Activated naive CD4-positive, alpha-beta T cell treated with anti-CD3 and anti-CD28 coated beads, Interleukin-2, amount 50 U/mL, for 72 hours (primary cell): ENCODE measurements around the gene UTF1. TPM values are rescaled to one million over a fixed set of nuclear protein-coding genes. Genes with fewer than 3 reads are reported as not detected.

ENCODE experiments used
- ATAC-seq, 2 donors: fragments of 150-1000 bp; cut with Tn5 transposase; 2 replicates each; pipeline ENCODE4 v1.10.0; 2021; ENCODE audit warnings: mild to moderate bottlenecking in 2 of 2, moderate library complexity in 2 of 2
- DNase-seq, 2 donors: peaks; one replicate each; pipeline ENCODE4 v3.0.0; 2021 to 2022; ENCODE audit warnings: low spot score in 2 of 2
- H3K27ac Mint-ChIP-seq, 2 donors: one replicate each; pipeline ENCODE4 v1.8.0; 2022; ENCODE audit warnings: mild to moderate bottlenecking in 2 of 2, mixed read lengths in 2 of 2
- H3K36me3 Mint-ChIP-seq, 2 donors: one replicate each; pipeline ENCODE4 v1.8.0; 2022; ENCODE audit warnings: mixed read lengths in 2 of 2
- H3K9me3 Mint-ChIP-seq, 2 donors: one replicate each; pipeline ENCODE4 v1.8.0; 2022; ENCODE audit warnings: mixed read lengths in 2 of 2
- total RNA-seq, 2 donors: library from RNA; stranded (reverse); gene quantifications; one replicate each; pipeline ENCODE4 v1.2.3, GENCODE V29; 2022

Gene UTF1
- total RNA-seq, 2 donors from 2014 or later = not detected

DNA sequence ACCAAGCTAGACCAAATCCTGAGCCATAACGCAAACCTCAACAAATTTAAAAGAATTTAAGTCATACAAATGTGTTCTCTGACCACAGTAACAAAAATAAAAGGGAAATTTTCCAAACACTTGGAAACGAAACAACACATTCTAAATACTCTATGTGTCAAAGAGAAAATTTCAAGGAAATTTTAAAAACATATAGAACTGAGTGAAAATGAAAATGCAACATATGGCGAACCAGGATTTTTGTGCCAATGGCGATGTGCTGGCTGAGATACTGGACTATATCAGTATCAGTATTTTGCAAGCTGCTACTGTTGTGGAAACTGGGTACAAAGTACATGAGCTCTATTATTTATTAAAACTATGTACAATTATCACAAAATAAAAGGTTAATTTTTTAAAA is 35.9 kb upstream of the UTF1 start:
- H3K27ac Mint-ChIP-seq = no peak overlapping the region
- DNase-seq = no peak
- ATAC-seq = no peak
- peaks cover 0 to 5% of the 10 kb centered on the region in 2 donors for H3K36me3 Mint-ChIP-seq
- H3K9me3 Mint-ChIP-seq = peaks cover 0 to 7% of the 10 kb centered on the region in 2 donors

DNA sequence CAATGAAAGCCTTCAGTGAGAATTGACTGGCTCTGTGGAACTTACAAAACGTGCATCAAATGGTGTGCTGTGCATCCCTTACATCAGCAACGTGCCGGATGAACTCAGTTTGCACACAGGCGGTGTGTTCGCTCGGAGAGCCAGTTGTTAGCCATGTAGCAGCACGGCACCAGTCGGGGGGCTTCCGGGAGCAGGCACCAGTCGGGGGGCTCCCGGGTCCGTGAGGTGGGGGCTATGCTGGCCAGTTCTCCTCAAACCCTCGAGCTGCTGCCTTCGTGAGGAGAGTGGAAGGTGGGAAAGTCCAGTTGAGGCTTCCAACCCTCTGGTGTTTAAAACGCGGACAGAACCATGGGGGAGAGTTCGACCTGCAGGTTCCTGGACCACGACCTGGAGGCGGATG is 34.9 kb upstream of the UTF1 start:
- peaks cover 0 to 5% of the 10 kb centered on the region in 2 donors for H3K36me3 Mint-ChIP-seq
- no peak overlapping the region for H3K27ac Mint-ChIP-seq
- DNase-seq (no peak), ATAC-seq (no peak)
- H3K9me3 Mint-ChIP-seq = peaks cover 0 to 7% of the 10 kb centered on the region in 2 donors

DNA sequence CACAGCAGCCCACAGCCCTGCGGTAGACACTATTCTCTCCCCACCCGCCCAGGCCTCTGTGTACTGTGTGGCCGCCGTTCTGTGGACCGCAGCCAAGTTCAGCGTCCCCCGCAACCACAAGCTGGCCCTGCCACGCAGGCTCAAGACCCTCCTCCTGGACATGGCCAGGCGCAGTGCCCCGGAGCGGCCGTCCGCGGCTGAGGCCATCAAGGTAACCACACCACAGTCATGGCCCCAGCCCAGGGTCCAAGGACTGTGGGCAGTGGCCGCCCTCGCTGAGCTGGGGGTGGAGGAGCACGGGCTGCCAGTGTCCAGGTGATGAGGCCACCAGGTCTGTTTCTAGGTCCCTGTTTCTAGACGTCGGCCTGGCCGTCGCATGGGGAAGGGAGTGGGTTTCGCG is 34.4 kb upstream of the UTF1 start:
- DNase-seq (no peak), ATAC-seq (no peak)
- Mint-ChIP-seq H3K36me3 (peaks cover 0 to 5% of the 10 kb centered on the region in 2 donors), H3K9me3 (peaks cover 0 to 7% of the 10 kb centered on the region in 2 donors), H3K27ac (no peak overlapping the region)

DNA sequence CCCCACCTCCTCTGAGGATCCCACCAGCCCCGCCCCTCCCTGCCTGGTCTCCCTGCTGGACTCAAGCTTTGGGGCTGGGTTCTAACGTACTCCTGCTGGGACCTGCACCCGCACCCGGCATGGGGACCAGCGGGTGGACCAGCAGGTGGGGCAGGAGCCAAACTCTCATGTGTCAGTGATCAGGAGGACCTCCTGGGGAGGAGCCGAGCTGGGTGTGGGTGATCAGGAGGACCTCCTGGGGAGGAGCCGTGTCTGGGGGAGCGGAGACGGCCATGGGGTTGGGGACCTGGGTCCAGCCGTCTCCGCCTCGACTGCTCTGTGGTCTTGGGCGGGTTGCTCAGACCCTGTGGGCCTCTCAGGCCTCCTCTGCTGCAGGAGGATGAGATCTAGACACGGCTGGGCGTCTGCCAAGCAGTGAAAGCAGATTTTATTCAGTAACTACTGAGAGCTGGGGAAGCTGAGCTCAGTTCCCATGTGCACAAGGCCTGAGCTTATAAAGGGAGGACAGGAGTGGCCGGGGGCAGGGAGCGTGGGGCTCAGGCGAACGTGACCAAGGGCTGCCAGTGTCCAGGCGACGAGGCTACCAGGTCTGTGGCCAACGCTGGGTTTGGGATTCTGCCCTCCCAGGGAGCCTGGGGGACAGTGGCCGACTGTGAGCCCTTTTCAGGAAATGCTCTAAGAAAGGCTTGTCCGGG is 33.6 kb upstream of the UTF1 start:
- Mint-ChIP-seq H3K9me3 (peaks cover 0 to 7% of the 10 kb centered on the region in 2 donors), H3K36me3 (peaks cover 0 to 5% of the 10 kb centered on the region in 2 donors), H3K27ac (no peak overlapping the region)
- ATAC-seq (no peak), DNase-seq (no peak)

DNA sequence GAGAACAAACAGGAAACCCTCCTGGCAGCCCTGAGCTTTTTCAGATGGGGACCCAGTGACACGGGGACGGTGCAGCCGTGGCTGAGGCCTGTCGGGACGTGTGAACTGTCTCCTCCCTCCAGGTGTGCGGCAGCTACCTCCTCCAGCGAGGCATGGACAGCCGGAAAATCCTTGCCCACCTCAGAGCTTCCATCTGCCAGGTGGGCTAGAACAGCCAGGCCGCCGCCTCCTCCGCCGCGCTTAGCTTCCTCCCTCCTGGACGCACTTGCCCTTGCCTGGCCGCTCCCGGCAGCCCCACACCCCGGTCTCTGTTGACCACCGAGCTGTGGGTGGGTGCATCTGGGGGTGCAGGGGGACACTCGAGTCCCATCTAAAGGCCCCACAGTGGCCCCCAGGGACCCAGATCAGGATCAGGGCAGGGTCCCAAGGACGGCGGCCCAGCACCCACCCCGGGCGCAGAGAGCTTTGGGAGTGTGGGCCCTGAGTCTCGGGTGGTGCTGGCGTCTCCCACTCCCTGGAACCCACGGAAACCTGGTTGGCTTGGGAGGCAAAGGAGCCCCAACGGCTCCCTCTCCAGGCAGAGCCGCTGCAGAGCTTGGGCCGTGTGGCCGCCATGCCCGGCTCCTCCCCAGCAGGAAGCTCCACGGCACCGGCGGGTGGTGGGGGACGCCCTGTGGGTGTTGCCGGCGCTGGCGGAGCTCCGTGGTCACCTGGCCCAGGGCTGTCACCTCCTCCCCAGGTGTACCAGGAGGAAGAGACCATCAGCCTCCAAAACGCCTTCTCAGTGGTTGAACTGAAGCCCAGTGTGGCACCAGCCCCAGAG is 32.9 kb upstream of the UTF1 start:
- ATAC-seq = no peak
- peaks cover 0 to under 1% of the 10 kb centered on the region in 2 donors for H3K36me3 Mint-ChIP-seq
- no peak overlapping the region for H3K27ac Mint-ChIP-seq
- DNase-seq = no peak
- peaks cover 0 to 4% of the 10 kb centered on the region in 2 donors for H3K9me3 Mint-ChIP-seq

DNA sequence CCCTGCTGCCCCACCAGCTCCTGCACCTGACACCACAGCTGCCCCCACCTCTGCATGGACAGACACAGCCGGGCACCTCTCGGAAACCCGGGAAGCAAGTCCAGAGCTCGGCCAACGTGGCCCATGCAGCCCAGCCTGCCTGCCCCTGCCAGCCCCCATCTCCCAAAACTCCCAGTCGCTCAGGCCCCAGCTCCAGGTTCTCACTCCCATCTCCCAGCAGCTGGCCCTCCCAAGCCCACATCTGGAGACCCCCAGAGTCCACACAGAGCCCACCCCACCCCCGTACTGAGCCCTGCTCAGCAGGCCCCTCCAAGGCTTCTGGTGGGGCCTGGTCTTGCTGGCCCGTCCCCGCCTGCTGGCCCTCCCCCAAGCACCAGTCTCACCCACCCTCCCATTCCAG is 32.2 kb upstream of the UTF1 start:
- Mint-ChIP-seq H3K9me3 (peaks cover 0 to 4% of the 10 kb centered on the region in 2 donors), H3K36me3 (no peaks in the 10 kb centered on the region), H3K27ac (no peak overlapping the region)
- no peak for ATAC-seq
- DNase-seq = no peak

DNA sequence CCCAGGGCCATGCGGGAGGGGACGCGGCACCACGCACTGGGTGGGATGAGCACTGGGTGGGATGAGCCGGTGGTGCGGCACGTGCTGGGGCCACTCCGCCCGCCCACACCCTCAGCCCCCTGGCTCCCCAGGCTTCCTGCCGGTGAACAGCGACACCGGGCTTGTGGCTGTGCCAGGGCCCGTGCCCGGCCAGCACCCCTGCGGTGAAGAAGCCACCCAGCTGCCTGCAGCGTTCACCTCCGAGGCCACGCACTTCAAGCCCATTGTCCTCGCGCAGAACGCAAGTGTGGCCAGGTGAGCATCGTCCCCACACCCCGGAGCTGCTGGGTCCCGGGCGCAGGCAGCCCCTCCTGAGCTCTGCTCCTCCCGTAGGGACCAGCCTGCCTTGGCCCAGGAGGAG is 31.8 kb upstream of the UTF1 start:
- ATAC-seq (no peak), DNase-seq (no peak)
- H3K27ac Mint-ChIP-seq = no peak overlapping the region
- H3K9me3 Mint-ChIP-seq = peaks cover 0 to 4% of the 10 kb centered on the region in 2 donors
- H3K36me3 Mint-ChIP-seq = no peaks in the 10 kb centered on the region

DNA sequence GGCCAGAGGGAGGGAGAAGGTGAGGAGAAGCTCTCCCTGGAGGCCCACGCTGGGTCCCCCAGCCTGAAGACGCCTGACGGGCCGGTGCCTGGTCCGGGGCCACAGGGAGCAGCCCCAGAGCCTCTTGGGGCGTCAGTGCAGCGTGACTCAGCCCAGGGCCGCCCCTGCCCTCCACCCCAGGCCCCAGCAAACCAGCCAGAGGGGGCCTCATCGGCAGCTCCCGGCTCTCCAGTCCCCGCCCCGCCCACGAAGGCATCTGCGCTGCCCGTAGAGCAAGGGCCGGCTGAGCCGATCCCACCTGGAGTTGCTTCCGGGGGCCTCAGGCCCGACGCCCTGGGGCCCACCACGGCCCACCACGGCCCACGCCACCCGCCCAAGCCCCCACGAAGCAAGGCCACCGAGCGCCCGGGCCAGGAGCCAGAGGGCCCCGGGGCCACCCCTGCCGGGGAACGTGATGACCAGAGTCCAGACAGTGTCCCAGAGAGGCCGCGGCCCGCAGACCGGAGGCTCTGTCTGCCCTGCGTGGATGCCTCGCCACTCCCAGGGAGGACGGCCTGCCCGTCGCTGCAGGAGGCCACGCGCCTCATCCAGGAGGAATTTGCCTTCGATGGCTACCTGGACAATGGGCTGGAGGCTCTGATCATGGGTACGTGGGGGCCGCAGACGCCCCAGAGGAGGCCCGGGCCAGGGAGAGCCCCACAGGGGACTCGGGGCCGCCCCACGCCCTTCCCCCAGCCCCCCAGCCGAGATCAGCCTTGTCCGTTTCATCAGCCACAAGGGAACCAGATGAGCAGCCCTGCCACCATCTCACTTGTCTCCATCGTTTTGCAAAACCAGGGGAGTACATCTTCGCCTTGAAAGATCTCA is 31.2 kb upstream of the UTF1 start:
- H3K27ac Mint-ChIP-seq = no peak overlapping the region
- no peak for DNase-seq
- ATAC-seq = no peak
- H3K9me3 Mint-ChIP-seq = peaks cover 0 to 2% of the 10 kb centered on the region in 2 donors
- H3K36me3 Mint-ChIP-seq = no peaks in the 10 kb centered on the region

DNA sequence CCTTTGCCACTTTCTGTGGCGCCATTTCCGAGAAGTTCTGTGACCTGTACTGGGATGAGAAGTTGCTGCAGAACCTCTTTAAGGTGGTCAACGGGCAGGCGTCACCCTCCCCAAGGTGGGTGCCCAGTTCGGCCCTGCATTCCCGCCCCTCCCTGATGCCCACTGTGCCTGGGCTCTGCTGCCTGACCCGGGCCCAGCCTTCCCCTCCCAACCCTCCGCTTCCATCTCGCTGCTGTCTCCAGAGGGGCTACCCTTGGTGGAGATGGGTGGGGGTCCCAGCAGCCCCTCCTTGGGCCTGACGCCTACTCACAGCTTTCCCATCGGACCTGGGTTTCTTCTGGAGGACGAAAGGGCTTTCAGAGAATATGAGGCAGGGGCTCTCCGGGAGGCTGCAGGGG is 30.5 kb upstream of the UTF1 start:
- no peaks in the 10 kb centered on the region for H3K36me3 Mint-ChIP-seq

DNA sequence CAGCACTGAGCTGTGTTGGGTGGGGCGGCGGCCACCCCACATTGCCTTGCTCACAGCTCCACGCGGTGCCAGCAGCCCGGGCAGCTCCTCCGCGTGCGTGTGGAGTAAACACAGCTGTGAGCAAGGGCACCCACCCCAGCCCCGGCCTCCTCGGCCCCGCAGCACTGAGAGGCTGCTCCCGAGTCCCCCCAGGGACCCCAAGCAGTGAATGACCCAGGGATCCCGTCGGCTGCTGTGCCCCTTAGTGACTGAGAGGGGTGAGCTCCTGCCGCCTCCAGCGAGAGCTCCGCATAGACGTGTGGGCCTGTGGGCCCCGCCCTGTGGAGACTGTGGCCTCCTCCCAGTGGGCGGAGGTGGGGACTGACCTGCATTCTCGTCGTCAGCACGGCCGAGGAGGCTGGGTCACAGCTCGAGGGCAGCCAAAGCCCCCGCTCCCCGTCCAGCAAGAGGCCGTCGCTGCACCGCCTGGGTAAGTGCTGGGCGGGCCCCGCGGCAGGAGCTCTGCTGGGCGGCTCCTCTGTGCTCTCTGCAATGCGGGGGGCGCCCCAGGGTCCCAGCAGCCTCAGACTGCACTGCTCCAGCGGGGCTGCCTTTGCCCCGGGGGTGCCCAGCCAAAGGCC is 29.9 kb upstream of the UTF1 start:
- Mint-ChIP-seq H3K9me3 (no peaks in the 10 kb centered on the region), H3K27ac (no peak overlapping the region), H3K36me3 (no peaks in the 10 kb centered on the region)
- no peak for ATAC-seq
- no peak for DNase-seq

More for the DNA sequence above, 30.5 kb upstream of the UTF1 start:
- ATAC-seq (no peak), DNase-seq (no peak)
- Mint-ChIP-seq H3K27ac (no peak overlapping the region), H3K9me3 (no peaks in the 10 kb centered on the region)

DNA sequence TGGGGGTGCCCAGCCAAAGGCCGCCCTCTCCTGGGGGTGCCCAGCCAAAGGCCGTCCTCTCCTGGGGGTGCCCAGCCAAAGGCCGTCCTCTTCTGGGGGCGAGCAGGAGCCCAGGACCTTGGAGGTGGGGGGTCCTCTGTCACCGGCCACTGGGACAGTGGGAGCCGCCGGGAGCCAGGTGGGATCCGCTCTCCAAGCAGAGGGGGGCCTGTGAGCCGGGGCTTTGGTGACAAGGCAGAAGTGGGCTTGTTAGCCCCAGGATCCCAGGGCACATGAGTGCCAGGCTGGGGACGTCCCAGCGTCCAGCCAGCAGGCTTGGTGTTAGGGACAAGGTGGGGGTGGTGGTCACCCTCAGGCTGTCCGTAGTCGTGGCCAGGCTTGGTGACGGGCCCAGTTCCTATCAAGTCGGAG is 29.4 kb upstream of the UTF1 start:
- ATAC-seq (no peak), DNase-seq (no peak)
- no peaks in the 10 kb centered on the region for H3K36me3 Mint-ChIP-seq
- H3K27ac Mint-ChIP-seq = no peak overlapping the region
- H3K9me3 Mint-ChIP-seq = no peaks in the 10 kb centered on the region

DNA sequence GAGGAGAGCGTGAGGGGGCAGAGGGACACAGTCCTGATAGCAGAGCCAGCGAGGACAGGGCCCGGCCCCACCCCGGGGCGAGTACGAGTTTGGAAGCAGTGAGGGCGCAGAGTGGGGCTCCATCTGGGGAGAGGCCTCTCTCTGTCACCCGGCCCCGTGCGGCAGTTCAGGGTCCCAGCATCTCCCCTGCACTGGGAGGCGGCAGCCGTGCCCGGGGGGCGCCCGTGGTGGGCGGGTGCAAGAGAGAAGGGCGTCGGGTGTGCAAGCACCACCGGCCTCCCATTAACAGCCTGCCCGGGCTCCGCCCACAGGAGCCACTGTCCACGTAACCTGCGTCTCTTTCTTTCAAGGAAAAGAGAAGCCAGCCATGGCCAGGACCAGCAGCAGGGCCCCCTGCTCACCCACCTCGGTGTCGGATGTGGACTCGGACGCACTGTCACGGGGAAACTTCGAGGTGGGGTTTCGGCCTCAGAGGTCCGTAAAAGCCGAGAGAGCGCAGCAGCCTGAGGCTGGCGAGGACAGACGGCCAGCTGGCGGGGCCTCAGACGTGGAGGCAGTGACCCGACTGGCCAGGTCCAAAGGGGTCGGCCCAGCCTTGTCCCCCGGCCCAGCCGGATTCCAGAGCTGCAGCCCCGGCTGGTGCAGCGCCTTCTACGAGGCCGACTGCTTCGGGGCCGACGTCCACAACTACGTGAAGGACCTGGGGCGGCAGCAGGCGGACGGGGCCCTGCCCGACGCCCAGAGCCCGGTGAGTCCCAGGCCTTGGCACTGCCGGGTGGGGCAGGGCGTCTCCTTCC is 28.7 kb upstream of the UTF1 start:
- Mint-ChIP-seq H3K36me3 (no peaks in the 10 kb centered on the region), H3K27ac (no peak overlapping the region), H3K9me3 (no peaks in the 10 kb centered on the region)
- DNase-seq = no peak
- no peak for ATAC-seq

DNA sequence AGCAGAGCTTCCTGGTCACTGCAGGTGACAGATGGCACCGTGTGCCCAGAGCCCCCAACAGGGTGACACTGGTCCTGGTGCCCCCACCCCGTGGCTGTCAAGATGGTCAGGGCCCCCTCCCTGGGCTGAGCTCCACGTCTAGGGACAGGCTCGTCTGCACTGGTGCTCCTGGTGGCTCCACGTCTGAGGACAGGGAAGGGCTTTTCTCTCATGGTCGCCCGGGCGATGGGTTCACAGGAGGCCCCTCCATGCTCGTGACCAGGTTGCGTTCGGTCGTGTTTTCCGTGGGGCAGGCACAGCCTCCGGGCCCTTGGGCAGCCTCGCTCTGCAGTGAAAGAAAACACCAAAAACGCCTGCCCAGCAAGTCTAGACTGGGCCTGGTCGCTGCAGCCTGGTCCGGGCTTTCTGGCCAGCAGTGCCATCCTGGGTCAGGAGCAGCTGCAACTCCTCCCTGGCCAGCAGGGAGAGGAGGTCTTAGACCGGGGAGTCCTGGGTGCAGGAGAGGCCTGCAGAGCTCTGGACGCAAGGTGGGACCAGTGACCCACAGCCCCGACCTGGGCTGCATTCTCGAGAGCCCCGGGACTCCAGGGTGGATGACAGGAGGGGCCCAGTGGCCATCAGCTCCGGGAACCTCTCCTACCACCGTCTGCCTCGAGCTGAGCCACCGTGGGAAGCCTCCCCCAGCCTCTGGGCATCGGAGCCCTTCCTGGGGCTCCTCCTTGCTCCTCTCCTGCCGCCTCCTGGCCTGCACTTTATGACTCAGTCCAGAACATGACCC is 27.9 kb upstream of the UTF1 start:
- H3K36me3 Mint-ChIP-seq = no peaks in the 10 kb centered on the region
- no peak overlapping the region for H3K27ac Mint-ChIP-seq
- ATAC-seq = no peak
- DNase-seq = no peak
- H3K9me3 Mint-ChIP-seq = no peaks in the 10 kb centered on the region

DNA sequence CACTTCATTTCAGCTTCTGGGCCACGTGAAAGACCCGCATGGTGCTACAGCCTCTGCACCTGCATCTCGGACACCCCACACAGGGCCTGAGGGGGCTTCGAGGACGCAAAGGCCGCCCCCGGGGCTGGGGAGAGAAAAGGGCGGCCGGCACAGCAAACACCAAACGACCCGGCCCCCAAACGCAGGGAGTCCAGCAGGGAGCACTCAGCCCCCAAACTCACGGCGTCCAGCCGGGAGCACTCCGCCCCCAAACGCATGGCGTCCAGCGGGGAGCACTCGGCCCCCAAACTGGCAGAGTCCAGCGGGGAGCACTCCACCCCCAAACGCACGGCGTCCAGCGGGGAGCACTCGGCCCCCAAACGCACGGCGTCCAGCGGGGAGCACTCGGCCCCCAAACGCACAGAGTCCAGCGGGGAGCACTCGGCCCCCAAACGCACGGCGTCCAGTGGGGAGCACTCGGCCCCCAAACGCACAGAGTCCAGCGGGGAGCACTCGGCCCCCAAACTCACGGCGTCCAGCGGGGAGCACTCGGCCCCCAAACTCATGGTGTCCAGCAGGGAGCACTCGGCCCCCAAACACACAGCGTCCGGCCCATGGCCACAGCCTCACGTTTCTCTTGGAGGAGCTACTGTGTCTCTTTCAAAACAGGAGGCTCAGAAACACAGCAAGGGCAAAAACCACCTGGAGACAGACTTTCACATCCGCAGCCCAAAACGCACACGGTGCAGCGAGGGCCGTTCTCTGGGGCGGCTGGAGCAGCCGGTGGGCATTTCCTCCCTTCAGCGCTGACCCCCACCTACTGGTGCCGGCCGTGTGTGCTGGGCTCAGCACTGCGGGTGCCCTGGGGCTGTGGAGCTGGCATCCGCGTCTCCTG is 27.0 kb upstream of the UTF1 start:
- Mint-ChIP-seq H3K27ac (no peak overlapping the region), H3K9me3 (no peaks in the 10 kb centered on the region), H3K36me3 (no peaks in the 10 kb centered on the region)
- no peak for ATAC-seq
- DNase-seq = no peak
